ENCODE results near the gene MALAT1. TPM values are rescaled to one million over a fixed set of nuclear protein-coding genes. Genes with fewer than 3 reads are reported as not detected.

MALAT1 gene
- total RNA-seq, 2 experiments from 2014 or later = 3,446 to 5,974 TPM

GRCh38 chr11:65552388-65552951 lies 53.6 kb downstream of the MALAT1 start:
- Histone ChIP-seq H2AFZ (ENCODE audit: low read length) (no peak overlapping the region), H3K79me2 (ENCODE audit: insufficient read depth, low read depth, low read length) (no peaks in the 10 kb centered on the region), H3K9me3 (ENCODE audit: low read length) (no peaks in the 10 kb centered on the region), H4K20me1 (ENCODE audit: insufficient read depth, low read length) (no peaks in the 10 kb centered on the region), H3K9me2 (ENCODE audit: insufficient read depth, low read length) (no peaks in the 10 kb centered on the region), H3K27ac (ENCODE audit: low read depth, low read length, poor library complexity, severe bottlenecking) (no peak overlapping the region), H3K4me3 (ENCODE audit: low read depth, low read length, poor library complexity, severe bottlenecking) (no peak overlapping the region), H3K36me3 (ENCODE audit: insufficient read depth, low read length) (no peaks in the 10 kb centered on the region), H3K4me1 (ENCODE audit: insufficient read depth, low read length, poor library complexity, severe bottlenecking) (peaks cover 44% of the 10 kb centered on the region), H3K4me2 (ENCODE audit: low read length) (peak overlapping the region; percentile 40; the same call in 1 of the 2 replicates)
- TF ChIP-seq EZH2phosphoT487 (IDR thresholded peaks at IDR 0.05; ENCODE audit: borderline replicate concordance, low read depth, low read length) = no peak
- TF ChIP-seq, protein P1, sequence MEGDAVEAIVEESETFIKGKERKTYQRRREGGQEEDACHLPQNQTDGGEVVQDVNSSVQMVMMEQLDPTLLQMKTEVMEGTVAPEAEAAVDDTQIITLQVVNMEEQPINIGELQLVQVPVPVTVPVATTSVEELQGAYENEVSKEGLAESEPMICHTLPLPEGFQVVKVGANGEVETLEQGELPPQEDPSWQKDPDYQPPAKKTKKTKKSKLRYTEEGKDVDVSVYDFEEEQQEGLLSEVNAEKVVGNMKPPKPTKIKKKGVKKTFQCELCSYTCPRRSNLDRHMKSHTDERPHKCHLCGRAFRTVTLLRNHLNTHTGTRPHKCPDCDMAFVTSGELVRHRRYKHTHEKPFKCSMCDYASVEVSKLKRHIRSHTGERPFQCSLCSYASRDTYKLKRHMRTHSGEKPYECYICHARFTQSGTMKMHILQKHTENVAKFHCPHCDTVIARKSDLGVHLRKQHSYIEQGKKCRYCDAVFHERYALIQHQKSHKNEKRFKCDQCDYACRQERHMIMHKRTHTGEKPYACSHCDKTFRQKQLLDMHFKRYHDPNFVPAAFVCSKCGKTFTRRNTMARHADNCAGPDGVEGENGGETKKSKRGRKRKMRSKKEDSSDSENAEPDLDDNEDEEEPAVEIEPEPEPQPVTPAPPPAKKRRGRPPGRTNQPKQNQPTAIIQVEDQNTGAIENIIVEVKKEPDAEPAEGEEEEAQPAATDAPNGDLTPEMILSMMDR (conservative IDR thresholded peaks at IDR 0.05; ENCODE audit: low read length) = peak; percentile 51; the same call in 1 of the 2 replicates
- no TSS peak for BruUV-seq (replicated peaks)
- intact Hi-C loops (cut with micrococcal nuclease; ENCODE audit: unreplicated experiment) = loop anchor here (1.0 kb wide), 2 partner anchors 12 to 186 kb away; no protein-coding TSS in a partner anchor
- CTCF ChIA-PET (ENCODE audit: unreplicated experiment) = interaction anchor here (1.2 kb wide), 1 partner anchor 14 kb away, joined by 3 read pairs; no protein-coding TSS in a partner anchor
- POLR2A ChIA-PET = interaction anchor here (0.8 to 0.9 kb wide), 3 partner anchors 8 to 138 kb away, joined by 3 to 12 read pairs (median 4); no protein-coding TSS in a partner anchor
- peak; percentile 19 for DNase-seq (ENCODE audit: low spot score)

- Histone ChIP-seq H3K9me3 (ENCODE audit: low read length) (no peaks in the 10 kb centered on the region), H3K4me3 (ENCODE audit: low read depth, low read length, poor library complexity, severe bottlenecking) (no peak overlapping the region), H3K36me3 (ENCODE audit: insufficient read depth, low read length) (no peaks in the 10 kb centered on the region), H3K4me1 (ENCODE audit: insufficient read depth, low read length, poor library complexity, severe bottlenecking) (peaks cover 40% of the 10 kb centered on the region), H3K4me2 (ENCODE audit: low read length) (no peak overlapping the region), H4K20me1 (ENCODE audit: insufficient read depth, low read length) (no peaks in the 10 kb centered on the region), H2AFZ (ENCODE audit: low read length) (no peak overlapping the region), H3K79me2 (ENCODE audit: insufficient read depth, low read depth, low read length) (no peaks in the 10 kb centered on the region), H3K27ac (ENCODE audit: low read depth, low read length, poor library complexity, severe bottlenecking) (no peak overlapping the region), H3K9me2 (ENCODE audit: insufficient read depth, low read length) (no peaks in the 10 kb centered on the region)
- BruUV-seq (replicated peaks) = no TSS peak
- peak; percentile 67 for DNase-seq (ENCODE audit: low spot score)
- CTCF ChIA-PET (ENCODE audit: unreplicated experiment) = interaction anchor here (0.6 kb wide), 2 partner anchors 10 to 335 kb away, joined by 4 to 6 read pairs; partner anchors contain the start of gene FIBP
- POLR2A ChIA-PET = no interaction called here
- intact Hi-C loops (cut with micrococcal nuclease; ENCODE audit: unreplicated experiment) = no loop called here
- TF ChIP-seq, protein P1 (conservative IDR thresholded peaks at IDR 0.05; ENCODE audit: low read length) = no peak
- TF ChIP-seq EZH2phosphoT487 (IDR thresholded peaks at IDR 0.05; ENCODE audit: borderline replicate concordance, low read depth, low read length) = no peak
Observed at GRCh38 chr11:65553301-65554001, 54.6 kb downstream of the MALAT1 start.

All from OCI-LY7 (cell line).